HG02840 (cell line): ENCODE measurements around the gene INTS6L.

Experiments
- ATAC-seq: cut with Tn5 transposase; IDR thresholded peaks from one replicate; pipeline ENCODE4 v1.9.1; 2021; ENCODE audit warnings: mild to moderate bottlenecking, moderate library complexity, moderate number of reproducible peaks; ENCODE audit not compliant: unreplicated experiment, low FRiP score

Gene INTS6L

DNA sequence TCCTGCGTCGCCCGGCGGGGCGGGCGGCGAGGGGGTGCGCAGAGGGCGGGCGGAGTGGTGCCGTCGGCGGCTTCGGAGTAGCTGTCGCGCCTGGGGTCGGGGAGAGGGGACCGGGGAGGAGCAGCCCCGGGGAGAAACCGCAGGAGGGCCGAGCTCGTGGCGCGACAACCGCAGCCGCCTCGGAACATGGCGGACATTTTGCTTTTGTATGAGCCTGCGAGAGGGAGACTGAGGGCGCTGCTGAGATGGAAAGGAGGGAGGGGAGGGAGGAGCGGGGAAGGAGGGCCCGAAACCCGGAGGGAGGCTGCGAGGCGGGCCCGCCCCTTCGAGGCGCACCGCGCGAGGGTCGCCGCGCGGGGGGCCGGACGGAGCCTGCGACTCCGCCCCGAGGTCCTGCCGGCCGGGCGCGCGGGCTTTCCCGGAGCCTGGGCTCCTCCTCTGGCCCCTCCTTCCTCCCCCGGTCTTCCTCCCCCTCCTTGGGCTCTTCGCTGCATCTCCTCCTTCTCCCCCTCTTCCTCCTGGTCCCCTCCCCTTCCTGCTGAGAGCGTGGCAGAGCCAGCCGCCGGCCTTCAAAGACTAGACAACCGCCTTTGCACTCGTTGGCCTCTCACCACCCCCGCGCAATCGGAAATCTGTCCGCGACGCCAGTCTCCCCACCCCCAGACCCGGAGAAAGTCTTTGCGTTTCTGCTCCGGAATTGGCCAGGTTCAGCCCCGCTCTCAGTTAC lies 1.1 kb downstream of the INTS6L start:
- ATAC-seq = peak; percentile 50

DNA sequence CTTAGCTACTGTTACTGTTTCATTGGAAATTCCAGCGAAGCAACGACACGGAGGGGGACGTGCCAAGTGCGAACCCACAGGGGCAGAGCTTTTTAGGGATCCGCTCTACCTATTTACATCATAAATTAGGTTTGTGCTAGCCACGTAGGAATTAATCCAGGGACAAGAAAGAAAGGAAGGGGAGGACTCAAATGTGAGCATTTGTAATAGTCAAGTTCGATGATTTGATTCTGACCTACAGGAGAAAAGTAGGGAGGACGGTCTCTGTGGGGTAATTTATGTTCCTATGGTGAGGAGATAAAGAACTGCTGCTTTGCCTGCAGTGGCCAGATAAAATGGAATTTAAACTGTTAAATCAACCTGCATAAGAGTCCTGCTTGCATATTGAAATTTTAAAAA lies 1.7 kb downstream of the INTS6L start:
- ATAC-seq = no peak

DNA sequence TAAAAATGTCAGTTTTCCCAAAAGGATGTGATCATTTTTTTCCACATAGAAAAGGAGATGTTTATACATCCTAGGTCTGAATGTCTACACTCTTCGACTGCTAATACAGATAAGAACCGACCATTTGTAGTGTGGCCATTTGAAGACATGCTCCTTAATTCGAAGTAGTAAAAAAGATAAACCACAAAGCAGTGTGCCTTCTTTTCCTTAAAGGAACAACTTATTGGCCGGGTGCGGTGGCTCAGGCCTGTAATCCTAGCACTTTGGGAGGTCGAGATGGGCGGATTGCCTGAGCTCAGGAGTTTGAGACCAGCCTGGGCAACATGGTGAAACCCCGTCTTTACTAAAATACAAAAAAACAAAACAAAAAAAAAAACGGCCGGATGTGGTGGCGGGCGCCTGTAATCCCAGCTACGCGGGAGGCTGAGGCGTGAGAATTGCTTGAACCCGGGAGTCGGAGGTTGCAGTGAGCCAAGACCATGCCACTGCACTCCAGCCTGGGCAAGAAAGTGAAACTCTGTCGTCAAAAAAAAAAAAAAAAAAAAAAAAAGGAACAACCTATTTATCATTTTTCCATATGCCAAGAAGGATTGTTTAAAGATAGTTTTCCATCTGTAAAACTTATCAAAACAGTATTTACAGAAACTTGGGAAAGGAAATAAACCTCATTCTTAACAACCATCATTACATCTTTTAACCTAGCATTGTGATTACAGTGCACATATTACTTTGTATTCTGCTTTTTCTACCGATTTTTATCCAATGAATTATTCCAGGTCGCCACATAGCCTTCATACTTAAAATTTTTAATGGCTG lies 2.6 kb downstream of the INTS6L start:
- no peak for ATAC-seq

DNA sequence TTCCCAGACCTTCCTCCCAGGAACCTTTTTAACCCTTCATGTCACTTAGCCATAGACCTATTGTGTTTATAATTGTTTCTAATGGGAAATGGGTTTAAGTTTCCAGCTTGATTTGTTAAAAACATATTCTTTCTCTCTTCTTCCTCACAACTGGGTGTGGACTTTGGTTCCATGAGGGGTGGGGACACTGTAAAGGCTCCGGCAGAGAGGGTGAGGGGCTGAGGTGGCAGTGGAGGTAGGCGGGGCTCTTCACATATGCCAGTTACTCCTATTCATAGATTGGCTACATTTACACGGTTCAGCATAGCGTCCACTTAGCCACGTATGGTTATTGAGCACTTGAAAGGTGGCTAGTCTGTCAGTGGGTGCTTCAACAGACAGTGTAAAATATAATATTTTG lies 7.8 kb downstream of the INTS6L start:
- no peak for ATAC-seq

DNA sequence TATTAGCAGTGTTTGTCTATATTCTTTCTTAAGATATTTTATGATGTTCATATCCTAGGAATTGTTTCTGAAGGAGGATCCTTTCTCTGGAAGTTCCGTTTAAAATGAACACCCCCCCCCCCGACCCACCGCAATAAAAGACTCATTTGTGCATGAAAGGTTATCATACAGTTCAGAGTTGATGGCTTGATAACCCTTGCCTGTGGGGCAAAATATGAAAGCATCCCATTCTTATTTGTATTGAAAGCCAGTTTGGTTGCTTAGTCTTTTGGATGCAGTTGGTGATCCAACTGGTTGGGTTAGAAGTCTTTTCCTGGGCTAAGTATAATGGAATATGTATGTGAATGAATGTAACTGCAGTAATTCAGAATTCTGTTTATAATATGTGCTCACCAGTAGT lies 8.3 kb downstream of the INTS6L start:
- no peak for ATAC-seq

DNA sequence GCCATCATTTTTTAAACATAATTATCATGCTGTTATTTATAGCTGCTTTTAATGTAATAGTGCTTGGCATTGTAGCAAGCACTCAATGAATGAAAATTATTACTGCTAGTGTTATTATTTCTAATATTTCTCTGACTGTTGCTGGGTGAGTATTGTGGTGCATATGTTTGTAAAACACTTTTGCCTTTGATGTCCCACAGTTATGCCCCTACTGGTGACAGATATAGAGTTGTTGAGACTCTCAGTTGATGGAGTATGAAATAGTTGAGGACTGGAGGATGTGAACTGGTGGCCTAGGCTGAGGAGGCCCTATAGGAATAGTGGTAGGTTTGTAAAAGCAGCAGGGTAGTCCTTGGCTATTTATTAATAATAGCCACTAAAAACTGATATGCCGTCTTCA lies 9.6 kb downstream of the INTS6L start:
- no peak for ATAC-seq

DNA sequence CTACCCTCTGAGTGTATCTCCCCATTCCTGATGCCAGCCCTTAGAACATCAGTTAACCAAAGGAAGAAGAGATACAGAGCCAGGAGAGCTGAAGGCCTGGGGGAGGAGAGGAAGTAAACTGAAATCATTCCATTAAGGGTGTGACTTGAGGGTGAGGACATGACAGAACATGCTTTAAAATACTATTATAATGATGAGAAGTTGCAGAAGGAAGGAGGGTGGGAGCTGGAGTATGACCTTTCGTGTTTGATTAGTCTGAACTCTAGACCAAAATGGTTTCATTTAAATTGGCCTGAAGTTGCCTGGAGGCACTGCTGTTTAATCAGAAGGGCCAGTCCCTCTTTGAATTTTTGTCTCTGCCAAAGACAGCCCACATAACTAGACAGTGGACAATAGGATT lies 11.4 kb downstream of the INTS6L start:
- ATAC-seq = no peak

DNA sequence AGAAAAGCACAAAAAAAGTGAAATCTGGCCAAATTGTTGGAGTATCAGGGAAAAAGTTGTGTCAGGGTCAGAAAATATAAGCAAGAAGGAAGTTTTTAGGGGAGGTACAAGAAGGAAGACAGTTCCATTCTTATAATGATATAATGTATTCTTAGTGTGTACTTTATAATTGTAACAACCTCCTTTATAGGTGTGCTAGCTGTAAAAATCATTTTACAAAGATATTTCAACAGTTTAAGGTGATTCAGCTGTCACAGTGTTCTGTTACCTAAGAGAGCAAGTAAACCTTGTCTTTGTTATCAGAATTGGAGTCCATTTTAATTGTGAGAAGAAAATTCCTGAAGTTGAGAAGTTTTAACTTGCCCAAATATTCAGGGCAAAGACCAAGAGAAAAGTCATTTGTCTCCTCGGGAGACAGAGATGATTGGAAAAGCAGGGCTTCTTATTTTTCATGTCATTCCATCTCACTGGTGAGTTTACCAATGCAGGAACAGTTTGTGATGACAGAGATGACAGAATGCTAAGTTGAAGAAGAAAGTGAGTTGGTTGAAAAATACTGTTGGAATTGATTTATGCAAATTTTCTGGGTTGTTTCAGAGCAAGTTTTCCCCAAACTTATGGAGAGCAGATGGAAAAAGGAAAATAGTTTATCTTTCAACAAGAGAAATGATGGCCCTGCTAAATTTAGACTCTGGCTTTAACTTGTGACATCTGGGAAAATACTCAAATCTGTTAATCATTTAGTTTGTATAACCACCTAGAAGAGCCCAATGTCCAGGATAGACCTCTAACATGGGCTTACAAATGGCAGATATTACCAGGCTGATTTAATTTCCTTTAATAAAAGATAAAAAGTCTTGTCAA lies 14.8 kb downstream of the INTS6L start:
- ATAC-seq = no peak

DNA sequence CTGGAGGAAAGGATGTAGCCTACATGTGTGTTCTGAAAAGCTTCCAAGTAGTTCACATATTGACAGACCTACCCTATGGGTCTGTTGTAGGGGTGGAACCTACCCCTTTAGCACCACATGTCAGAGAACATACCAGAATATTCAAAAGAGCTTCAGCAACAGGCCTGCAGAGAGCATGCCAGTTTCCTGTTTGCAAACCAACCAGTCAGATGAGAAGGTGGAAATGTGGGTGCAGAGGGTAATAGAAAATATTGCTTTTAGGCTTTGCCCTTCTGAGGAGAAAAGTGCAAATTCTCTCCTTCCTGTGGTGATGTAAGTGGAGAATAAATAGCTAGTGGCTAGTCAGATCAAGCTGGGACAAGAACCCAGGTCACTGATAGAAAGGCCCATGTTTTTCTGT lies 16.4 kb downstream of the INTS6L start:
- no peak for ATAC-seq

DNA sequence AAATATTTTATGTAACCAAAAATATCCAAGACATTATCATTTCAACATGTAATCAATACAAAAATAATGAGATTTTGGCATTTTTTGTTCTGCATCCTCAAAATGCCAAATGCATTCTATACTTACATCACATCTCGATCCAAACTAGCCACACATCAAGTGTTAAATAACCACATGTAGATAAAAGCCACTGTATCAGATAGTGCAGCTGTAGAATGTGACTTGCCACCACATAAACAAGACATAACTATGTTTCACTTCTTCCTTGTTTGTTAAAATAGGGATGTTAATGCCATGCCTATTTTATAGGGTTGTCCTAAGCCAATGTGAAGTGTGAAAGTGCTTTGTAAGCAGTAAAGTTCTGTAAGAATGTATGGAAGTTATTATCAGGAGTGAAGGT lies 20.9 kb downstream of the INTS6L start:
- no peak for ATAC-seq

DNA sequence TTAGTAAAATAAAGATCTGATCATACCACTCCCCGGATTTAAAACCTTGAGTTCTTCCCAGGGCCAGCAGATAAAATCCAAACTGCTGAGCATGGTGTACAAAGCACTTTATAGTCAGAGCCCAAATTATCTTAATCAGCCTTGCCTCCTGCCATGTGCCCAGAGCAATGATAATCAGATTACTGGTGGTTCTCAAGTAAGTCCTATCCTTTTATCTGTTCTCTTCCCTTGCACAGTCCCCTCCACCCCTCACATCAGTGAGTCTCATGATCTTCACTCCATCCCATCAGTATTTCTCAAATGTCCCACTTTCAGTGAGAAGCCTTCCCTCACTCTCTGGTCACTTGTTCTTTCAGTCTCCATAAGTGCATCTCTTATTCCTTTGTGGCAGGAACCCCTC lies 22.7 kb downstream of the INTS6L start:
- no peak for ATAC-seq

DNA sequence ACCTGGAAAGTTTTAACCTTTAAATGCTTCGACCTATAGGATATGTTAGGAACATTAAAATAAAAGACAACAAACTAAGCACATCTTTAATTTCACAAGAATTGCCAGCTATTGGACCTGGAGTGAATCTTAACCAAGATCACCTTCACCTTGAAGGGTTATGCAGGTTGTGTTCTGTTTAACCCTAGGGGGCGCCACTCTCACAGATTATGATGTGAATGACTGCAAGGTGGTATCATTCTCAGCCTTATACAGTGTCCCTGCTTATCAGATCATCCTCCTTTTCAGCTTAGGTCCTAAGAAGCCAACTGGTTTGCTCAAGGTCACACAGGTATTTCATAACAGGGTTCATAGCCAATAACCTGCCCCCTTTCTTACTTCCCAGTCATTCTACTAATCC lies 23.5 kb downstream of the INTS6L start:
- no peak for ATAC-seq

DNA sequence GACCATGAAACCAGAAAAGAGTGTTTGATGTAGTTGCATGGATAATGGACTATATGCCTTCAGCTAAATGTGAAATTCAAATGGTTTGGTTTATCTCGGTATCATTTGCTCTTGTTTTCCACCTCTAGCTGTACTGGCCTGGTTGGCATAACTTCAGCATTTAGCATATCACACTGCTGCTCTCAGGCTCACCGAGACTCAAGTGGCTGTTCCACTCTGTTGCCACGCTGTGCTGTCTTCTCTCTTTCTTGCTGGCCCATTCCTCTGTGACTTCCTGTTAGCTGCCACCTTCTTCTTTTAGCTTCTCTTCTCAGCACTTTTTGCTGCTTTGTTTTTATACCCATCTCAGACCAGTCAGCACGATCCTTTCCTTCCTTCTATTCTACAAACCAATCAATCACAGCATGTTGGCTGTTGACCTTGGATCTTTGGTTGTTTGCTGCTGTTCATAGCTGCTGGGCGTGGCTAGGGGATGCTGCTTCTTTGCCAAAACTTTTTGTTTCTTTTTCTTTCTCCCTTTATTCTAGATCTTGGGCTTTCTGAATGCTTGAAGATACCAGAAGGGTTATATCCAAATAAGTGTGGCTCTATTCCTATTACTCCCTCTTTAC lies 24.0 kb downstream of the INTS6L start:
- no peak for ATAC-seq

DNA sequence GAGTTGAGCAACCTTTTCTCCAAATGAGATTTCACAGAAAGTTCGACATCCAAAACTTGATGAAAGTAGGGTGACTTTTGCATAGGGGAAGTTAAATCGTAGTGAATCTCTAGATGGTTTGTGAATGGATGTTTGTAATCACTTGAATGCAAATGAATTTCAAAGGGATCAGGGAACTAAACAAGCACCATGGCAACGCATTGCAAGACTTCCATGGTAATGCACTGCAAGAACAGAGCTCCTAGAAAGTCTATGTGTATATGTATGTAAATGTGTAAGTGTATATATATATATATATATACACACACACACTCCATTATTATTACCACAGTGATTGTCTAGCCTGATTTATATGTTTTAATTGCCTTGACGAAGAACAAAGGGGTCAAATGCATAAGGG lies 27.3 kb downstream of the INTS6L start:
- ATAC-seq = no peak

DNA sequence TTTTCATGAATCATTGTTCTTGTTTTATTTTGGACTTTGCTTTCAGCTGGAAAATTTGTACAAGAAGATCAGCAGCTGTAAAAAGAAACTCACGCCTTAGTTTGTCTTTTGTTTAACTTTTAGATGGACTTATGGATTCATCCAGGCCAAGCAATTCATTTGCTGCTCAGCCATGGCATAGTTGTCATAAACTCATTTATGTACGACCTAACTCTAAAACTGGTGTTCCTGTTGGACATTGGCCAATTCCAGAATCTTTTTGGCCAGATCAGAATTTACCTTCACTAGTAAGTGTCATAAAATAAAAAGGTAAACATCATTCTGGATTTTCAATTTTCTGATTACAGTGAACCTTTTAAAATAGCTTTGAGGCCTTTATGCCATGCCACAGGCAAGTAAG lies 29.1 kb downstream of the INTS6L start:
- no peak for ATAC-seq

DNA sequence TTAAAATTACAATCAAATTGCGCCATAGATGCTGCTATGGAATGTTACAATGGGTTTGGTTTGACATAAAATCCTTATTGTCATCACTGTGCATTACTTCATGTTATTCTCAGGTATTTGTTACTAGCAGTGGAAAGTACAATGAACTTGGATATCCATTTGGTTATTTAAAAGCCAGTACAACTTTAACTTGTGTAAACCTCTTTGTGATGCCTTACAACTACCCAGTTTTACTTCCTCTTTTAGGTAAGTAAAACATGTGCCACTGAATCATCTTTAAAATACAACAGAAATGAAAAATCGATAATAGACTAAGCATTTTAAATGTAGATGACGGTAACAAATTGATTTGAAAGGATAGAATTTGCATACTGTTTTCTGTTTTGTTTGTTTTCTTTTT lies 35.6 kb downstream of the INTS6L start:
- no peak for ATAC-seq

DNA sequence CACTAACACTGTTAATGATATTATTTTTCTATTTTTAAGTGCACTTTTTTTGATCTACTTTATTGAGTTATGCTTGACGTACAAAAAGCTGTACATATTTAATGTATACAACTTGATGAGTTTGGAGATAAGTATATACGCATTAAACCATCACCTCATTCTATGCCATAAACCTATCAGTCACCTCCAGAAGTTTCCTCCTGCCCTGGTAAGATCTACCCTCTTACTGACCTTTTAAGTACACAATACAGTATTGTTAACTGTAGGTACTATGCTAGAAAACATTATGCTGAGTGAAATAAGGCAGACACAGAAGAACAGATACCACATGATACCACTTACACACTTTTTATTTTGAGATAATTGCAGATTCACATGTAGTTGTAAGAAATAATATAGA lies 36.9 kb downstream of the INTS6L start:
- ATAC-seq = no peak

DNA sequence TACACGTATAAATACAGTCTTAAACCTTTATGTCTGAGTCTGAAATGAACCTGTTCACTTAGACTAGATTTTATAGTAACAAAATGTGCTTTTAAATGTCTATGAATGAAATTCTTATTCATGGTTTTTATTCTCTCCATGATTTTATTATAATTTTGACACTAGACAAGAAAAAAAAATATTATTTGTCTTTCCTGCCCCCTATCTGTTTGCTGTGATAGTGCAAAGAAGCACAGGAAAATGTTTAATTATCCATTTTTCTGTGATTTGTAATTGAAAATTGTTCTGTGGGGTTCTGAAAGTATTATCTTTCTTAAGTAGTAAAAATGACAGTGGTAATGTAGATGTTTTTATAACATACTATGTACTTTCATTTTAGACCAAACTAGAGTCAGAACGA lies 52.0 kb downstream of the INTS6L start:
- no peak for ATAC-seq

DNA sequence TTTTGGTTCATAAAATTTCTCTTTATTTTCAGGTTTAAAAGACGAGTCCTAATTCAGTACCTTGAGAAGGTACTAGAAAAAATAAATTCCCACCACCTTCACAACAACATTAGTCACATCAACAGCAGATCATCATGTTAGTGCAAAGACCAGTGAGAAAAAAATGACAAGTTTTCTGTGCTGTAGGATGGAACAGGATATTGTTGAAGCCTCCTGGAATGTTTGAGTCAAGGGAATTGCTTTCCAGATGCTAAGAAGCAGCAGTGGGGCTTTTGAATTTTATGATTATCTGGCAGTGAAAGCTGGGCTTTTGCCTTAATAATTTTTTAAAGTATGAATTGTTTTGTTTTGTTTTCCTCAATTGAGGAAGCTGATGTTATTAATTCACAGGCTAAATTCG lies 61.0 kb downstream of the INTS6L start:
- no peak for ATAC-seq

DNA sequence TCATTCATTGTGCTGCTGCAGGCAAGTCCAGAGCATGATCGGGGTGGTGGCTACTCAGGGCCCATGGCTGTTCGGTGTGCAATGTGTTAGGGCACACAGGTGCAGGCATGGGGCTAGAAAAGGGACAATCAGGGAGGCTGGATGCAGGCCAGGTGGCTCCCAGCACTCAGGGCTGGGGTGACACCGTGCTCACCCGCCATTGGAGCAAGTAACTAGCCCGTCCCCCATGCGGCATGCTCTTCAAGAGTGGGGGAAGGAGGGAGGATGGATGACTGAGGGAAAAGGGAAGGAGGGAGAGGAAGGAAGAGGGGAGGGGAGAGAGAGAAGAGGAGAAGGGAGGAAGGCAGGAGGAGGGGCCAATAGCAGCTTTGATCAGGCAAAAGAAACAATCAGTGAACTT lies 64.7 kb downstream of the INTS6L start:
- ATAC-seq = no peak

DNA sequence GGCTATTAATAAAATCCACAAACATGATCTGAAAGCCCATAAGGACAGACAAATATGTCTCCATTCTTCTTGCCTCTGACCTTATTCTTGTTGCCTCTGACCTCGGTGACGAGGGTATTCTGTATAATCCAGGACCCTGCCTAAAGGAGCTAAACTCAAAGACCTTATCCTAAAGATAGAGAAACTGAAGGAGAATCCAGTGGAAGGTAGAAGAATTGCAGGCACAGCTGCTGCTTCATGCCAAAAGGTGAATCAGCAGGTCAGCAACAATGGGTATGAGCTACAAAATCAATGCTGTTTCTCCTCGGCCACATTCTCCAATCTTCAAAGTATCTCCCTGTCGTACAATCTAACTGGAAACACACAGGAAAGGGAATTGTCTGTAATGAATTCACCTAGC lies 71.4 kb downstream of the INTS6L start:
- ATAC-seq = no peak
